Activated CD4-positive, alpha-beta memory T cell treated with anti-CD3 and anti-CD28 coated beads for 36 hours (primary cell): ENCODE measurements around the gene PROKR1. TPM values are rescaled to one million over a fixed set of nuclear protein-coding genes. Genes with fewer than 3 reads are reported as not detected.
"Not testable (repeated sequence)": the region's sequence is repeated elsewhere in the genome, so short reads cannot be mapped to it uniquely, and the experiment has no call there.

ENCODE experiments used
- CTCF ChIA-PET: fragments of 350-600 bp; sonication (Branson Sonifier 250); formaldehyde crosslinking; loops from one replicate; lab custom pipeline; 2021; ENCODE audit warnings: antibody characterized with exemption, inconsistent platforms; lab: Charles Lee
- POLR2A ChIA-PET: fragments of 350-600 bp; sonication (Branson Sonifier 250); formaldehyde crosslinking; loops from one replicate; lab custom pipeline; 2021; ENCODE audit warnings: antibody characterized with exemption; lab: Charles Lee
- DNase-seq: peaks from one replicate; pipeline ENCODE4 v3.0.0-alpha.2; 2020
- H3K27ac Mint-ChIP-seq: one replicate; pipeline ENCODE4 v1.8.0; 2021; ENCODE audit warnings: mixed read lengths
- H3K27me3 Mint-ChIP-seq: one replicate; pipeline ENCODE4 v1.8.0; 2021; ENCODE audit warnings: mixed read lengths
- H3K36me3 Mint-ChIP-seq: one replicate; pipeline ENCODE4 v1.8.0; 2021; ENCODE audit warnings: mixed read lengths
- H3K4me1 Mint-ChIP-seq: one replicate; pipeline ENCODE4 v1.8.0; 2021; ENCODE audit warnings: low read depth, mixed read lengths
- H3K4me3 Mint-ChIP-seq: one replicate; pipeline ENCODE4 v1.8.0; 2021; ENCODE audit warnings: mild to moderate bottlenecking, mixed read lengths
- H3K9me3 Mint-ChIP-seq: one replicate; pipeline ENCODE4 v1.8.0; 2021; ENCODE audit warnings: mixed read lengths
- intact Hi-C: fragments of 100-400 bp; cut with micrococcal nuclease; formaldehyde crosslinking; loops from one replicate; pipeline ENCODE4 v1.15.1; 2023
- total RNA-seq, 2 experiments: library from RNA; stranded (reverse); gene quantifications; one replicate each; pipeline ENCODE4 v1.2.3, GENCODE V29; 2021

PROKR1 gene
- total RNA-seq, 2 experiments from 2014 or later: not detected

GRCh38 chr2:68659081-68659480, 15.7 kb downstream of the PROKR1 start:
- POLR2A ChIA-PET: no interaction called here
- Mint-ChIP-seq H3K27me3 (peaks cover 20% of the 10 kb centered on the region), H3K4me1 (peaks cover 14% of the 10 kb centered on the region), H3K9me3 (no peaks in the 10 kb centered on the region), H3K27ac (no peak overlapping the region), H3K36me3 (no peaks in the 10 kb centered on the region), H3K4me3 (no peak overlapping the region)
- intact Hi-C loops: loop anchor here (10.0 kb wide), 1 partner anchor 396 kb away; no protein-coding TSS in a partner anchor
- CTCF ChIA-PET: no interaction called here
- DNase-seq: no peak

- peaks cover 25% of the 10 kb centered on the region for H3K27me3 Mint-ChIP-seq
- H3K27ac Mint-ChIP-seq: no peak overlapping the region
These were observed 17.3 kb downstream of the PROKR1 start for GRCh38 chr2:68660658-68661057.

GRCh38 chr2:68662466-68662865, 19.1 kb downstream of the PROKR1 start:
- POLR2A ChIA-PET: no interaction called here
- intact Hi-C loops: no loop called here
- CTCF ChIA-PET: interaction anchor here (0.8 kb wide), 1 partner anchor 281 kb away, joined by 3 read pairs; no protein-coding TSS in a partner anchor

More at GRCh38 chr2:68660658-68661057, 17.3 kb downstream of the PROKR1 start:
- H3K36me3 Mint-ChIP-seq: no peaks in the 10 kb centered on the region
- no peaks in the 10 kb centered on the region for H3K9me3 Mint-ChIP-seq
- peaks cover 4% of the 10 kb centered on the region for H3K4me1 Mint-ChIP-seq
- no peak for DNase-seq
- ChIA-PET CTCF (interaction anchor here (0.6 to 0.7 kb wide), 2 partner anchors 15 to 64 kb away, joined by 3 read pairs; no protein-coding TSS in a partner anchor), POLR2A (no interaction called here)
- intact Hi-C loops: no loop called here
- H3K4me3 Mint-ChIP-seq: no peak overlapping the region

GRCh38 chr2:68663371-68664156, 20.2 kb downstream of the PROKR1 start:
- POLR2A ChIA-PET: no interaction called here
- Mint-ChIP-seq H3K36me3 (no peaks in the 10 kb centered on the region), H3K4me3 (no peak overlapping the region), H3K27me3 (peaks cover 18% of the 10 kb centered on the region), H3K27ac (no peak overlapping the region), H3K4me1 (peaks cover 4% of the 10 kb centered on the region), H3K9me3 (peaks cover 5% of the 10 kb centered on the region)
- CTCF ChIA-PET: no interaction called here
- DNase-seq: no peak
- intact Hi-C loops: no loop called here

More at GRCh38 chr2:68662466-68662865, 19.1 kb downstream of the PROKR1 start:
- peaks cover 24% of the 10 kb centered on the region for H3K27me3 Mint-ChIP-seq
- H3K4me1 Mint-ChIP-seq: peaks cover 4% of the 10 kb centered on the region
- no peak overlapping the region for H3K27ac Mint-ChIP-seq
- H3K36me3 Mint-ChIP-seq: no peaks in the 10 kb centered on the region
- DNase-seq: no peak
- peaks cover 5% of the 10 kb centered on the region for H3K9me3 Mint-ChIP-seq
- no peak overlapping the region for H3K4me3 Mint-ChIP-seq

DNA sequence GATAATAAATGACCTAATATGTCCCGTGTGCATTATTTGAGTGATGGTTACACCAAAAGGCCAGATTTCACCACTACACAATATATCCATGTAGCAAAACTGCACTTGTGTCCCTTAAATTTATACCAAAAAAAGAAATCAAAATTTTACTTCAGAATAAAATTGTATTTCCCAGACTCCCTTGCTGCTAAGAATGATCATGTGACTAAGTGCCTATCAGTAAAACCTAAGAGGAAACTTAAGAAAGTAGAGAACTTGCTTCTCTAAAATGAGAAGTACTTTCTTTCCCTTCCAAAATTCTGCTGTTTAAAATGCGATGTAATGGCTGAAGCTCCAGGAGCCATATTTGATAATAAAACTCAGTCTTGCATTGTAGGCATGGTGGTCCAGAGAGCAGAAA, 24.0 kb downstream of the PROKR1 start:
- intact Hi-C loops: no loop called here
- POLR2A ChIA-PET: interaction anchor here (1.0 kb wide), 1 partner anchor 8 kb away, joined by 3 read pairs; no protein-coding TSS in a partner anchor
- peaks cover 4% of the 10 kb centered on the region for H3K4me1 Mint-ChIP-seq
- H3K27ac Mint-ChIP-seq: no peak overlapping the region
- no peak for DNase-seq
- no peak overlapping the region for H3K4me3 Mint-ChIP-seq
- CTCF ChIA-PET: interaction anchor here (1.0 kb wide), 1 partner anchor 72 kb away, joined by 3 read pairs; no protein-coding TSS in a partner anchor
- peaks cover 17% of the 10 kb centered on the region for H3K27me3 Mint-ChIP-seq
- H3K9me3 Mint-ChIP-seq: peaks cover 5% of the 10 kb centered on the region
- no peaks in the 10 kb centered on the region for H3K36me3 Mint-ChIP-seq

GRCh38 chr2:68669651-68670050, 26.3 kb downstream of the PROKR1 start:
- H3K27me3 Mint-ChIP-seq: peaks cover 9% of the 10 kb centered on the region
- intact Hi-C loops: no loop called here
- H3K4me1 Mint-ChIP-seq: no peaks in the 10 kb centered on the region
- H3K36me3 Mint-ChIP-seq: no peaks in the 10 kb centered on the region
- no peak for DNase-seq
- peaks cover 5% of the 10 kb centered on the region for H3K9me3 Mint-ChIP-seq
- ChIA-PET POLR2A (no interaction called here), CTCF (no interaction called here)
- no peak overlapping the region for H3K4me3 Mint-ChIP-seq
- no peak overlapping the region for H3K27ac Mint-ChIP-seq

DNA sequence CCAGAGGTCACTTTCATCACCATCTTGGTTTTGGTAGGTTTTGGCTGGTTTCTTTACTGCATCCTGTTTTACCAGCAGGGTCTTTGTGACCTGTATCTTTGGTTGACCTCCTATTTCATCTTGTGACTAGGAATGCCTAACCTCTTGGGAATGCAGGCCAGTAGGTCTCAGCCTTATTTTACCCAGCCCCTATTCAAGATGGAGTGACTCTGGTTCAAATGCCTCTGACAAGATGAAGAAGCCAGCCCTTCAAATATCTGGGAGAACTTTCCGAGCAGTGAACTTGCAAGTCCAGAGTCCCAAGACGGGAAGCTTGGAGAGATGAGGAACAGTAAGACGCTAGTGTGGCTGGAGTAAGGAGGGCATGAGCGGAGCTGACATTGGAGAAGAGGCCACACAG, 28.6 kb downstream of the PROKR1 start:
- H3K36me3 Mint-ChIP-seq: peaks cover 6% of the 10 kb centered on the region
- DNase-seq: no peak
- H3K4me1 Mint-ChIP-seq: no peaks in the 10 kb centered on the region
- no peak overlapping the region for H3K27ac Mint-ChIP-seq
- ChIA-PET POLR2A (no interaction called here), CTCF (no interaction called here)
- intact Hi-C loops: no loop called here
- H3K27me3 Mint-ChIP-seq: peaks cover 8% of the 10 kb centered on the region
- peaks cover 11% of the 10 kb centered on the region for H3K9me3 Mint-ChIP-seq
- no peak overlapping the region for H3K4me3 Mint-ChIP-seq

- Mint-ChIP-seq H3K36me3 (peaks cover 6% of the 10 kb centered on the region), H3K4me1 (no peaks in the 10 kb centered on the region), H3K27ac (no peak overlapping the region), H3K27me3 (peaks cover 8% of the 10 kb centered on the region), H3K9me3 (peaks cover 9% of the 10 kb centered on the region), H3K4me3 (no peak overlapping the region)
- POLR2A ChIA-PET: interaction anchor here (0.9 kb wide), 1 partner anchor 20 kb away, joined by 3 read pairs; no protein-coding TSS in a partner anchor
- CTCF ChIA-PET: interaction anchor here (1.1 kb wide), 1 partner anchor 10 kb away, joined by 3 read pairs; no protein-coding TSS in a partner anchor
- intact Hi-C loops: no loop called here
- no peak for DNase-seq
These were observed 30.3 kb downstream of the PROKR1 start for GRCh38 chr2:68673631-68674030.

- intact Hi-C loops: no loop called here
- no peak overlapping the region for H3K27ac Mint-ChIP-seq
- ChIA-PET CTCF (interaction anchor here (1.2 kb wide), 1 partner anchor 15 kb away, joined by 3 read pairs; no protein-coding TSS in a partner anchor), POLR2A (no interaction called here)
- H3K4me3 Mint-ChIP-seq: no peak overlapping the region
- DNase-seq: no peak
- peaks cover 7% of the 10 kb centered on the region for H3K36me3 Mint-ChIP-seq
- peaks cover 10% of the 10 kb centered on the region for H3K9me3 Mint-ChIP-seq
- no peaks in the 10 kb centered on the region for H3K4me1 Mint-ChIP-seq
- H3K27me3 Mint-ChIP-seq: peaks cover 3% of the 10 kb centered on the region
These were observed 32.1 kb downstream of the PROKR1 start for GRCh38 chr2:68675470-68675869.

- POLR2A ChIA-PET, DNase-seq, H3K4me1 Mint-ChIP-seq, H3K4me3 Mint-ChIP-seq, intact Hi-C loops, CTCF ChIA-PET, H3K9me3 Mint-ChIP-seq, H3K27ac Mint-ChIP-seq, H3K36me3 Mint-ChIP-seq: not testable (repeated sequence)
- peaks cover 11% of the 10 kb centered on the region for H3K27me3 Mint-ChIP-seq
These were observed 34.5 kb downstream of the PROKR1 start for GRCh38 chr2:68677837-68678236.

DNA sequence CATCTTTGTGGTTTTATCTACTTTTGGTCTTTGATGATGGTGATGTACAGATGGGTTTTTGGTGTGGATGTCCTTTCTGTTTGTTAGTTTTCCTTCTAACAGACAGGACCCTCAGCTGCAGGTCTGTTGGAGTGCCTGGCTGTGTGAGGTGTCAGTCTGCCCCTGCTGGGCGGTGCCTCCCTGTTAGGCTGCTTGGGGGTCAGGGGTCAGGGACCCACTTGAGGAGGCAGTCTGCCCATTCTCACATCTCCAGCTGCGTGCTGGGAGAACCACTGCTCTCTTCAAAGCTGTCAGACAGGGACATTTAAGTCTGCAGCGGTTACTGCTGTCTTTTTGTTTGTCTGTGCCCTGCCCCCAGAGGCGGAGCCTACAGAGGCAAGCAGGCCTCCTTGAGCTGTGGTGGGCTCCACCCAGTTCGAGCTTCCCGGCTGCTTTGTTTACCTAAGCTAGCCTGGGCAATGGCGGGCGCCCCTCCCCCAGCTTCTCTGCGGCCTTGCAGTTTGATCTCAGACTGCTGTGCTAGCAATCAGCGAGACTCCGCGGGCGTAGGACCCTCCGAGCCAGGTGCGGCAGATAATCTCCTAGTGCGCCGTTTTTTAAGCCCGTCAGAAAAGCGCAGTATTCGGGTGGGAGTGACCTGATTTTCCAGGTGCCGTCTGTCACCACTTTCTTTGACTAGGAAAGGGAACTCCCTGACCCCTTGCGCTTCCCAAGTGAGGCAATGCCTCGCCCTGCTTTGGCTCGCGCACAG, 36.0 kb downstream of the PROKR1 start:
- Mint-ChIP-seq H3K27me3 (peaks cover 13% of the 10 kb centered on the region), H3K4me3 (peak overlapping the region; percentile 59)
- CTCF ChIA-PET: interaction anchor here (1.2 kb wide), 1 partner anchor 30 kb away, joined by 3 read pairs; no protein-coding TSS in a partner anchor
- H3K36me3 Mint-ChIP-seq, H3K4me1 Mint-ChIP-seq, H3K9me3 Mint-ChIP-seq, POLR2A ChIA-PET, H3K27ac Mint-ChIP-seq, intact Hi-C loops: not testable (repeated sequence)
- DNase-seq: peak; percentile 16

DNA sequence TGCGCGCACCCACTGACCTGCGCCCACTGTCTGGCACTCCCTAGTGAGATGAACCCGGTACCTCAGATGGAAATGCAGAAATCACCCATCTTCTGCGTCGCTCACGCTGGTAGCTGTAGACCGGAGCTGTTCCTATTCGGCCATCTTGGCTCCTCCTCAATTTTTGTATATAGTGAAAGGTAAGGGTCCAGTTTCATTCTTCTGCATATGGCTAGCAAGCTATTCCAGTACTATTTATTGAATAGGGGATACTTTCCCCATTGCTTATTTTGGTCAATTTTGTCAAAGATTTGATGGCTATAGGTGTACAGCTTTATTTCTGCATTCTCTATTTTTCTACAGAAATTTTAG, 36.5 kb downstream of the PROKR1 start:
- DNase-seq, intact Hi-C loops, H3K4me1 Mint-ChIP-seq, POLR2A ChIA-PET, H3K36me3 Mint-ChIP-seq, H3K27ac Mint-ChIP-seq, H3K9me3 Mint-ChIP-seq: not testable (repeated sequence)
- Mint-ChIP-seq H3K27me3 (peaks cover 13% of the 10 kb centered on the region), H3K4me3 (peak overlapping the region; percentile 59)
- CTCF ChIA-PET: interaction anchor here (1.2 kb wide), 1 partner anchor 29 kb away, joined by 3 read pairs; no protein-coding TSS in a partner anchor
